ENCODE results near the gene MYO1C. TPM values are rescaled to one million over a fixed set of nuclear protein-coding genes. Genes with fewer than 3 reads are reported as not detected.

MYO1C gene
- total RNA-seq, 4 donors from 2014 or later, result 144 to 232 (median 179) TPM

DNA sequence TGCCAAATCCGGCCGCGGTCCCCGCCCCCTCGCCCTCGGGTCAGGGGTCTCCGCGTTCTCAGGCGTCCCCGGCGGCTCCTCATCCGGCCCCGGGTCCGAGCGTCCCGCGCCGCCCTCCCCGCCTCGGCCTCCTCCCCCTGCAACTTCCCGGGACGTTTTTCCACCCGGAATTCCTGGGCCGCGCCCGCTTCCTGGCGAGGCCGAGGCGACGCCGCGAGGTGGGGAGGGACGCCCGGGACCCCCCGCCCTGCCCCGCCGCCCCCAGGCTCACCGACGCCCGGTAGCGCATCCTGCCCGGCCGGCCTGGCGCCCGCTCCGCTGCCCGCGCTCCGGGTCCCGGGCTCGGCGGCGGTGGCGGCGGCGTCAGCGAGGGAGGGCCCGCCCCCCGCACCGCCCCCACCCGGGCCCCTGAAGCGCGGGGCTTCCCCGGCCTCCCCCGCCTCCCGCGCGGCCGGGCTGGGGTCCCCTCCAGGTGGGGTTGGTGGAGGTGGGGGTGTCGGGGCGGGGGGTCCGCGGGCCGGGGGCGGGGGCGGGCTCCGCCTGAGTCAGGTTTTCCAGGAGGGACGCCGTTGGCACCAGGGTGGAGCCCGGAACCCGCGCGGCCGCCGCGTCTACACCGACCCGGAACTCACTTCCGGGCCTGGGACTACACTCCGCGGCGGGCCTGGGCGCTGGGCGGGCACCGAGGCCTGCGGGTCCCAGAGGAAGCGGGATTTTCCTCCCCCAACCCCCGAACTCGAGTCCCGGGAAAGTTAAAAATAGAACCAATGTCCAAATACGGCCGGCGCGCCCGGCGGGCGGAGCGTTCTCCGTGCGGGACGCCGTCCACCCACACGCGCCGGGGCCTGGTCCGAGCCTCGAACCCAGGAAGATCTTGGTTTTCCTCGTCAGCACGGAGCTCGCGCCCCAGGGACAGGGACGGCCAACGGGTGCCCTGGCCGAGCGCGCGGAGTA is 6.8 kb downstream of the MYO1C start:
- peak; percentile 66 to 85 (median 82) for DNase-seq
- Histone ChIP-seq H3K4me3 (peak overlapping the region; percentile 65 to 92 (median 84)), H3K27ac (peak overlapping the region; percentile 88 to 99 (median 94)), H3K9me3 (no peaks in the 10 kb centered on the region), H3K36me3 (peaks cover 0 to 34% (median 0%) of the 10 kb centered on the region in 3 donors), H3K4me1 (peaks cover 0 to 63% (median 22%) of the 10 kb centered on the region in 4 donors), H3K27me3 (no peaks in the 10 kb centered on the region)
- TF ChIP-seq, protein P1, sequence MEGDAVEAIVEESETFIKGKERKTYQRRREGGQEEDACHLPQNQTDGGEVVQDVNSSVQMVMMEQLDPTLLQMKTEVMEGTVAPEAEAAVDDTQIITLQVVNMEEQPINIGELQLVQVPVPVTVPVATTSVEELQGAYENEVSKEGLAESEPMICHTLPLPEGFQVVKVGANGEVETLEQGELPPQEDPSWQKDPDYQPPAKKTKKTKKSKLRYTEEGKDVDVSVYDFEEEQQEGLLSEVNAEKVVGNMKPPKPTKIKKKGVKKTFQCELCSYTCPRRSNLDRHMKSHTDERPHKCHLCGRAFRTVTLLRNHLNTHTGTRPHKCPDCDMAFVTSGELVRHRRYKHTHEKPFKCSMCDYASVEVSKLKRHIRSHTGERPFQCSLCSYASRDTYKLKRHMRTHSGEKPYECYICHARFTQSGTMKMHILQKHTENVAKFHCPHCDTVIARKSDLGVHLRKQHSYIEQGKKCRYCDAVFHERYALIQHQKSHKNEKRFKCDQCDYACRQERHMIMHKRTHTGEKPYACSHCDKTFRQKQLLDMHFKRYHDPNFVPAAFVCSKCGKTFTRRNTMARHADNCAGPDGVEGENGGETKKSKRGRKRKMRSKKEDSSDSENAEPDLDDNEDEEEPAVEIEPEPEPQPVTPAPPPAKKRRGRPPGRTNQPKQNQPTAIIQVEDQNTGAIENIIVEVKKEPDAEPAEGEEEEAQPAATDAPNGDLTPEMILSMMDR (IDR thresholded peaks at IDR 0.05), result no peak
- TF ChIP-seq POLR2A (IDR thresholded peaks at IDR 0.05), result peak in 1 of 2 donors; percentile 18

DNA sequence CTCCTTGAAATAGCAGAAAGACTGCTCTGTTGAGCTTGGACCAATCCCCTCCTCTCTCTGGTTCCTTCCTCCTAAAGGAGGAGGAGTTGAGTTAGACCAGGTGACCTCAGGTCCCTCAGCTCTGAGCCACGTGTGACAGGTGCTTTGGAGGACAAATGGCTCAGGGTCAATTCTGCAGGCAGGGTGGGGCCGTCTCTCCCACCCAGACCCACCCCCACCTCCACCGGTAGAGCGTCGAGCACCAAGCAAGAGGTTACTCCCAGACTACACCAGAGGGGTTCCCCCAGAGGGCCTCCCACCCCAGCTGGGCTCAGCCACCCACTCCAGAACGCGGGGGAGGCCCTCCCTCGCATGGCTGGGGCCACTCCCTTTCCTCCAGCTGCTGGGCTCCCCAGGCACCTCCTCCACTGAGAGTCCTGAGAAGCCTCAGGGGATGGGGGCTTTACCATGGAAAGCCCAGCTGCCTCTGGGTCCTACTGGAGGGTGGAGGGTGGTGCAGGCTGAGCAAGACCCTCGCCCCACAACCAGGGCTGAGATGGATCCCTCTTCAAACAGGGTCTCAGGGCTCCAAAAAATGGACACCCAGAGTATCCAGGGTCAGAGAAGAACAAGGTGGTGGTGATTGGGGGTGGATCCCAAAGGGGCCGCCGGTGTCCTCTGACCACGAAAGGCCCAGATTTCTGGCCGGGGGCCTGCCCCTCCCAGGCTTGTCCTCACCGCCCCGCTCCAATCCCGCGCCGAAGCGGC is 7.6 kb downstream of the MYO1C start:
- Histone ChIP-seq H3K4me1 (peaks cover 0 to 55% (median 20%) of the 10 kb centered on the region in 4 donors), H3K4me3 (peak overlapping the region; percentile 65 to 92 (median 84))

DNA sequence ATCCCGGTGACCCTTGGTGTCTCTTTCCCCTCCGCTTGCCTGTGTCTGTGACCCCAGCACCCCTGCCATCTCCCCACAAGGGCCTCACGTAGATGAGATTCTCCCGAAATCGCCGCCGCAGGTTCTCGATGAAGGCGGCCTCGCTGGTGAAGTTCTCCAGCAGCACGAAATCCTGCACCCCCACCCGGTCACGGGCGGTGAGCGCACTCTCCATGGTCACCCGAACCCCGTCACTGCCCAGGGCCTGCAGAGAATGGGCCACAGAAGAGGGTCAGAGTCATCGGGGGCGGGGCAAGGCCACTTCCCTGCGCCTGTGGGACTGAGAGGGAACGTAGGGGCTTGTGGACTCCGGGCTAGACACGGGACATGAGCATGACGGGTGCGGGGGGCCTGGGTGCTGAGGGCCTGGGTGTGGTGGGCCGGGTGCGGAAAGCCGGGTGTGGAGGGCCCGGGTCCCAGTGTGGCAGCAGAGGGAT is 8.4 kb downstream of the MYO1C start:
- peak in 1 of 3 donors; percentile 57 for DNase-seq
- Histone ChIP-seq H3K9me3 (no peaks in the 10 kb centered on the region), H3K27me3 (no peaks in the 10 kb centered on the region), H3K36me3 (peaks cover 0 to 49% (median 0%) of the 10 kb centered on the region in 3 donors), H3K4me3 (peak overlapping the region in 2 of 4 donors; percentile 65 to 88), H3K27ac (peak overlapping the region; percentile 88 to 99 (median 94)), H3K4me1 (peaks cover 0 to 47% (median 20%) of the 10 kb centered on the region in 4 donors)
- TF ChIP-seq, protein P1 (IDR thresholded peaks at IDR 0.05), result no peak
- TF ChIP-seq POLR2A (IDR thresholded peaks at IDR 0.05), result no peak

More for the DNA sequence above, 7.6 kb downstream of the MYO1C start:
- H3K27me3 ChIP-seq, result no peaks in the 10 kb centered on the region
- DNase-seq, result peak; percentile 73 to 87 (median 82)
- H3K36me3 ChIP-seq, result peaks cover 0 to 41% (median 0%) of the 10 kb centered on the region in 3 donors
- peak overlapping the region; percentile 88 to 99 (median 94) for H3K27ac ChIP-seq
- TF ChIP-seq, protein P1 (IDR thresholded peaks at IDR 0.05), result peak in 1 of 6 experiments; percentile 21
- no peak for TF ChIP-seq POLR2A (IDR thresholded peaks at IDR 0.05)
- H3K9me3 ChIP-seq, result no peaks in the 10 kb centered on the region

DNA sequence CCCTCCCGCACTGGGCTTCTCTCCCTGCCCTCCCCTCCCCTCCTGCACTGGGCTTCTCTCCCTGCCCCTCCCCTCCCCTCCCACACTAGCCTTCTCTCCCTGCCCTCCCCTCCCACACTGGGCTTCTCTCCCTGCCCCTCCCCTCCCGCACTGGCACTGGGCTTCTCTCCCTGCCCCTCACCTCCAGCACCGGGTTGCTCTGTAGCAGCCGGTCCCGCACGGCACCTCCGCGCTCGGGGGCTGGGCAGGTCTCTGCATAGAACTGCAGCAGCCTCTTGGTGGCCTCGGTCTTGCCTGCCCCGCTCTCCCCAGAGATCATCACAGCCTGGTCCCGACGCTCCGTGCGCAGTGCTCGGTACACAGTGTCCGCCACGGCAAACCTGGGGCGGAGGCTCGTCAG is 9.8 kb downstream of the MYO1C start:
- Histone ChIP-seq H3K9me3 (no peaks in the 10 kb centered on the region), H3K36me3 (peaks cover 0 to 63% (median 0%) of the 10 kb centered on the region in 3 donors), H3K27ac (no peak overlapping the region), H3K27me3 (no peaks in the 10 kb centered on the region), H3K4me1 (peaks cover 0 to 39% (median 17%) of the 10 kb centered on the region in 4 donors), H3K4me3 (no peak overlapping the region)
- DNase-seq, result no peak
- TF ChIP-seq POLR2A (IDR thresholded peaks at IDR 0.05), result no peak
- TF ChIP-seq, protein P1 (IDR thresholded peaks at IDR 0.05), result no peak

DNA sequence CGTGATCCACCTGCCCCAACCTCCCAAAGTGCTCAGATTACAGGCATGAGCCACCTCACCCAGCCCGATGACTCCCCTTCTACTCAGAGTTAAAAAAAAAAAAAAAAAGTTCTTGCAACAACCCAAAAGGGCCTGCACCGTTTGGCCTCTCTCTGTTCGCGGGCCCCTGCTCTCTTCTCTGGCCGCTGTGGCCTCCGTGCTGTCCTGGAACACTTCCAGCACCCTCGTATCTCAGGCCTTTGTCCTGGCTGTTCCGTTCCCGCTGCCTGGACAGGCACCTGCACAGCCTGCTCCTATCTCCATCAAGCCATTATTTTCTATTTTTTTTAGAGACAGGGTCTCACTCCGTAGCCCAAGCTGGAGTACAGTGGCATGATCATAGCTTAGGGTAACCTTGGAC is 10.8 kb downstream of the MYO1C start:
- DNase-seq, result no peak
- Histone ChIP-seq H3K4me3 (no peak overlapping the region), H3K4me1 (peaks cover 0 to 29% (median 11%) of the 10 kb centered on the region in 4 donors), H3K36me3 (peaks cover 0 to 72% (median 0%) of the 10 kb centered on the region in 3 donors), H3K27me3 (no peaks in the 10 kb centered on the region), H3K27ac (no peak overlapping the region), H3K9me3 (no peaks in the 10 kb centered on the region)
- TF ChIP-seq, protein P1 (IDR thresholded peaks at IDR 0.05), result no peak
- TF ChIP-seq POLR2A (IDR thresholded peaks at IDR 0.05), result no peak

Data from Peyer's patch (tissue), 4 donors.